GM18502 (cell line): Measurements from ENCODE around the gene ZFYVE28.

Experiments
- ATAC-seq: cut with Tn5 transposase; IDR thresholded peaks from one replicate; pipeline ENCODE4 v1.9.1; 2021; ENCODE audit warnings: mild to moderate bottlenecking; ENCODE audit not compliant: unreplicated experiment, poor library complexity

ZFYVE28 gene

DNA sequence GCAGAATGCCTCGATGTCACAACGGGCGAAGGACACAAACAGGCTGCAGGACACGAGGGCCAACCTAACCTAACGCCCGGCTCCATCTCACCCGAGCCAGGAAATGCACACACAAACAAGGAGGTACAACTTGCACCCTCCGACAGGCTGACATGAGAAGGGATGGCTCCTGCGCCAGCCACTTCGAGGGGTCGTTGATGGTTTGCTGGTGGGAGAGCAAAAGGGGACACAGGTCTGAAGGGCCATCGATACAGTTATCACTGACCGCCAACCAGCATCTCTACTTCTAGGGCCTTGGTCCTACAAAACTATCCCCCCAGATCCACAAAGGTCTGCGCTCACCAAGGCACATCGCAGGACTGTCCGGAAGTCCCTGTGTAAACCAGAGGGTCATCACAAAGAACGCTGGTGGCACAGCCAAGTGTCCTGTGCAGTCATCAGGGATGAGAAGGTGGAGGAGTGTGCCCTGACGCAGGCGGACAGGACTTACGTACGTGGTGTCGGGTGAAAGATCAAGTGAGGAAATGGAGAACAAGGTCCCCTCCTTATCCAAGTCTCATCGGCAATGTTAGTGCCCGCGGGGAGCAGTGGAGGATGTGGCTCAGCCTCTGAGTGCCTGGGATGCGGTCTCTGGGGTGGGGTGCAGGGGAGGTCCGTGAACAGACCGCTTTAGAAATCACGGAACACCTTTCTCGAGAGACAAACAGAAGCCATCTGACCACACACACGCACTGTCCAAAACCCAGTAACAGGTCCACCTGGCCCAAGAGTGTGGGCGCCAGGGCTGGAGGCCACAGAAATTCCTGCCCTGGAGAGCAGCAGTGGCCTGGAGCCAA lies 163.6 kb downstream of the ZFYVE28 start:
- ATAC-seq, result no peak

DNA sequence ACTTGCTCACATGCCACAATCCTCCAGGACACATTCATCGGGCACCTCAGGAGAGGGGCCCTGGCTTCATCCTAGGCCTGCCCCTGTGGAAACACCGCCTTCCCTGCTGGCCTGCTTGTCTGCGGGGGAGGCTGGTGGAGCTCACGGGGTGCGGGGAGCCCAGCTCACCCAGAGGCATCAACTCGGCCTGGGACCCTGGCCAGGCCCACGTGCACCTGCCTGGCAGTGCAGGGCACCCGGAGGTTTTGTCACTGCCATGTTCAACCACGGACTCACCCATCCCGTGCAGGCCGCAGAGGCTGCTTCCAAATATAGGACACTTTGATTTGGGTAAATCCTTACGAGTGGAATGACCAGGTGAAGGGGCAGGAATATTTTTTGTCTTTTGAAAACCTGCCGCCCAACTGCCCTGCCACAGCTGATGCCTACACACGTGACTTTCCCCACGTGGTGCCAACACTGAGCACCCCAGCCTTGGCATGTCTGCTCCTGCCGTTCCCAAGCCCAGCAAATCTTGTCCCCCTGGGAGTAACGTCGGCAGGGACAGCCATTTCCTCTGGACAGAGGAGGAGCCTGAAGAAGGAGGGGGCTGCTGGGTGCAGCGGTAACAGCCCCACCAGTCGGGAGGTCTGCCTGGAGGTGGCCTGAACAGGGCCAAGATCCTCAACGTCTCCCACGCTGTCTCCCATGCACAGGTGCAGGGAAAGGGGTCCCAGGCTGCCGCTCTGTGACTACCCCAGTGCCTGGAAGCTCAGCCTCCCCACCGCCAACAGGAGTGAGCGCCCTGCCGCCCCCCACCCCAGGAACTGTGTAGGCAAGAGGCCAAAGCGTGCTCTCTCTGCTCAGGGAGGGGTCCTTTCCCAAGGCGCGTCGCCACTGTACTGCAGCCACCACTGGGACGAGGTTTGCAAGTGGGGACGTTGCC lies 165.0 kb downstream of the ZFYVE28 start:
- ATAC-seq, result no peak

- ATAC-seq, result no peak
Observed at GRCh38 chr4:2252530-2253091, 165.8 kb downstream of the ZFYVE28 start.

DNA sequence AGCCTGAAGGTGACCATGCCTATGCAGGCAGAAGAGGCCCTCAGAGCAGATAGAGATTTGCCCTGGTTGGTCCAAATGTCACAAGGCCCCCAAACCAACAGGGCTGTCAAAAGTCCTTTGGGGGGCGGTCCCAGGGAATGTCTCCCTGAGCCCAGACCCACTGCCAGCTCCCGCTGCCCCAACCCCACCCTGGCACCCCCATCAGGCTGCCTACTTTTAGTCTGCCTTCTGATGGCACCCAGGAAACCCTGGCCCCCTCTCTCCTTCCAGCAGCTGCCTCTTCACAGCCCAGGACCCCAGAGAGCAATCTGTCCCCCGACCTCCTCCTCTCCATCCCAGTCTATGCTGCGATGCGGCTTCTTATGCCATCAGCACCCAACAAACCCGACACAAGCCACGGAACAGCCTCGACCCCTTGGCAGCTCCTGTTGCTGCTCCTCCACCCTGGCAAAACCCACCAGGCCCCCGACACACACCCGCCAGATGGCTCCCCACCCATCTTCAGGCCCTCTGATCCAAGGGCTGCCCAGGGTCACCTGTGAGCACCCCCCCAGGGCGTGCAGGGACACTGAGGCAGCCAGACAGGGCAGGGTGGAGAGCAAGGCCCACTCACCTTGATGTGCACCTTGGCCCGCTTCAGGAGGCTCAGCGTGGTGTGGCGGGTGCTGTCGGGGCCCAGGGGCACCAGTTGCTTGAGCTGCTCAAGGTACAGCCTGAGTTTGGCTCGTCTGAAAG lies 166.5 kb downstream of the ZFYVE28 start:
- ATAC-seq, result no peak

GRCh38 chr4:2251073-2251794 lies 167.2 kb downstream of the ZFYVE28 start:
- ATAC-seq, result no peak

DNA sequence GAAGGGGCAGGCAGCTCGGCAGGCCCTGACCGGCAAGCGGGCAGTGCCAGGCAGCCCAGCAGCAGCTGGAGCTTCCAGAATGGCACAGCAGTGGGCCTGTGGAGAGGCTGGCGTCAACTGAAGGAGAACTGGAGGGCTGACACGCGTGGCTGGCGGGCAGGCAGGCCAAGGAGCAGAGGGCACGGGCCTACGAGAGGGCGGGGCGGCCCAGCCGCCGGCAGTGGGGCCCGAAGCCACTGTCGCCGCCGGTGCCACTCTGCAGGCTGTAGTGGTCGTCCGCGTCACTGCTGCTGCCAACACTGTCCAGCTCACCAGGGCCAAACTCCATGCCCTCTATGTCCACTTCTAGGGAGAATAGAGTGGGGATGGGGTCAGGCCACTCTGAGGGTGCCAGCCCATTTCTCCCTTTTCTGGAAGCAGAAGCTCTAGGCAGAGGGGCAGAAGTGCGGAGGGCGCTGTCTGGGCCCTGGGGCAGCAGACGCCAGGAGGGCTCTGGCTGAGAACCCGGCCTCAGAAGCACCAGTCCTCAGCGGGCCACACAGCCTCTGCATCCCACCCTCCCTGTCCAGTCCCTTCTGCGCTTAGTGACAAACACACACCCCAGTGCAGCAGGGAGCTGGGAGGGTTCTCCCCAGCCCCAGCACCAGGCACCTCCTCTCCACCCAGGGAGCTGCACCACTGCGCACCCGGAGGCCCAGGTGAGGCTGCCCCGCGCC lies 167.9 kb downstream of the ZFYVE28 start:
- no peak for ATAC-seq

DNA sequence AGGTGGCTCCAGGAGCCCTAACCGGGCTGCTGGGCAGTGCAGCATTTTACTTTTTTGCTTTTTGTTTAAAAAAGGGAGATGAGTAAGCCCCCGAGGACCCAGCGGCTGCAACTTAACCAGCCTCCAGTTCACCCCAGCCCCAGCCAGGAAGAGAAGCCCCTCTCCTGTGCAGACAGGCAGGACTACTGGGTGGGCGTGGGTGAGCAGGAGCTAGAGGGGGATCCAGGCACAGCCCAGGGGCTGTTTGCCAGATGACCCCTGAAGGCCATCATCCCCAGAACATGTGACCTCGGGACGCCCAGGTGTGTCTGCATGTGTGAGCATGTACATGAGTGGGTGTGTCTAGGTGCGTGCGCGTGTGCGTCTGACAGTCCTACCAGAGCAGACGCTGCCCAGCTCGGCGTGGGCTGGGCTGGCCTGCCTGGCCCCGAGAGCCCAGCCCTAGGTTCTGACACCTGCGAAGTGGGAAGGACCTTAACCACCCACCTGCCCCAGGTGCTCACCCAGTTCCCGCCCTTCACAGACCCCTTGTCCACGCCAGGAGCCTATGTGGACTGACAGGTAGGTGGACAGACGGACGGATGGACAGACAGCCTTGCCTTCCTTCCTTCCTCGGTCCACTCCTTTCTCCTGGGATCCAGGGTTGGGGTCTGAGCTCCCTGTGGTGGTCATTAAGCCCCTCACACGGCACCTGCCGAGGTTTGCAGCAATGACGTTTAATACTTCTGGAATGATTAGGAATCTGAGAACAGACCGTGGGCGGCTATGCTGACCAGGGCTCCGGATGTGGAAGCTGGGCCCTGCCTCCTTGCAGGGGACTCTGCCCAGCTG lies 168.7 kb downstream of the ZFYVE28 start:
- ATAC-seq, result no peak

GRCh38 chr4:2248821-2249261 lies 169.6 kb downstream of the ZFYVE28 start:
- ATAC-seq, result no peak

GRCh38 chr4:2248044-2248780 lies 170.2 kb downstream of the ZFYVE28 start:
- no peak for ATAC-seq

GRCh38 chr4:2247128-2248043 lies 171.1 kb downstream of the ZFYVE28 start:
- no peak for ATAC-seq

DNA sequence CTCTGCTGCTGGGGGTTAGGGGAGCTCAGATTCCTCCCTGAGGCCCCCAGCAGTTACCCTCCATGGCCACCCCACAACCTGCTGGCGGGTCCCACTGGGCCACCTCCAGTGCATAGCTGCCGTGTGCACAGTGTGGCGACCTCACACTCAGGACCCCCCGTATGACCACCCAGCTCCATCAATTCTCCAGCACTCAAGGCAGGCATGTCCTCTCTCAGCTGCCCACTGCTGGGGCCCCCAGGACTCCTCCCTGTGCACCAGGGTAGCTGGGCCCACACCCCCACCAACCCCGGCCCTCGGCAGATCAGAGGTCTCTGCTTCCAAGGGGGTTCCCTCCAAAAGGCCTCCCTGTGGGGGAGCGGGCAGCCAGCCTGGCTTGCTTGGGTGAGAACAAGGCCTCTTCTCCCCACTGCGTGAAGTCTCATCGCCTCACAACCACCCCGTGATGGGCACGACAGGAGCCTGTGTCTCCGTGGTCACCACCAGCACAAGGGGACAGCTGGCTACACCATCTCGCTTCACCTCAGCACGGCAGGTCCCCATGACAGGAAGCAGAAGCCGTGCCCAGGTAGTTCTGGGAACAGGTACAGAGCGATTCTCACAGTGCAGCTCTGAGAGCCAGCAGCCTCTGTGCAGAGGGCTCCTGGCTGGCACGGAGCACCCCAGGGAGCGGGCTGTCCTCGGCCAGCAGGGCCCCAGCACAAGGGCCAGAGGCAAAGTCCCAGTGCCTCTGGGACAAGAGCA lies 171.9 kb downstream of the ZFYVE28 start:
- no peak for ATAC-seq

DNA sequence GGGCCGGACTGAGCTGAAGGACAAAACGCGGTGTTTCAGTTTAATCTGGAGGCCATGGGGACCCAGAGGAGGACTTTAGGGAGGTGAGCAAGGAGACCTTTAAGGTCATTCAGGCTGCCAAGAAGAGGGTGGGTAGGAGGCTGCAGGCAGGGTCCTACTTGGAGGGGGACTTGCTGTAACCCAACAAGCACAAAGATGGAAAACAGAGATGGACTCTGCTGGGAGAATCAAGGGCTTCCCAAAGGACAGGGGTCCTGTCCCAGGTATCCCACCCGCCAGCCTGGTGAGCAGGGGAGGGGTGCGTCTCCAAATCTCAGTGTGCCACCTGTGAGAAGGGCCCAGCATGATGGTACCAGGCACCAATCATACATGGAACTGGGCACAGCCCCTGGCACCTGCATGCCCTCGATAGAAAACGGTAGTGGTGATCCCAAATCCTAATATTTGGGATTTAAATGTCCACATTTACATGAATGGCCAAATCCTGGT lies 172.6 kb downstream of the ZFYVE28 start:
- no peak for ATAC-seq

- ATAC-seq, result no peak
Observed at GRCh38 chr4:2245057-2245786, 173.2 kb downstream of the ZFYVE28 start.

DNA sequence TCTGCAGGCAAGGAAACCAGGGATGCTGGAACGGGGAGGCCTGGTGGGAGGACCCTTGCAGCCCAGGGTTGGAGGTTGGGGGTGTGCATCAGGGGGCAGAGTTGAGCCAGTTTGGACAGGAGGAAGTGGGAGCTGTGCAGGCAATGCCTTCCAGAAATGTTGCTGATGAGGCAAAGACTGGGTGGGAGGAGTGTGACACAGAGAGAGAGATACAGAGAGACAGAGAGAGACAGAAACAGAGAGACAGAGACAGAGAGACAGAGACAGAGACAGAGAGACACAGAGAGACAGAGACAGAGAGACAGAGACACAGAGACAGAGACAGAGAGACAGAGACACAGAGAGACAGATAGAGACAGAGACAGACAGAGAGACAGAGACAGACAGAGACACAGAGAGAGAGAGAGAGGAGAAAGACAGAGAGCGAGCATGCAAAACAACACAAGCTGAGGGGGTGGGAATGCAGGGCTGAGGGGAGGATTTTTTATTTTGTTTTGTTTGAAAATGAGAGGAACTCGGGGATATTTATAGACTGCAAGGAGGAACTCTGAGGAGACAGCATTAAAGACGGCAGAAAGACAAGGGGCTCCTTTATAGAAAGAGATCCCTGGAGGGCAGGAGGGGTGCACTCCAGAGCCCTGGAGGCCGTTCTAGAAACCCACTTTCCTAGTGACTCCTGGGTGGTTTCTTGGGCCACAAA lies 174.6 kb downstream of the ZFYVE28 start:
- no peak for ATAC-seq
